Nephron progenitor cell (in vitro differentiated cells): Measurements from ENCODE around the gene FTCD.
"Not testable (repeated sequence)": the region's sequence is repeated elsewhere in the genome, so short reads cannot be mapped to it uniquely, and the experiment has no call there.

Experiments used
- DNase-seq: peaks from one replicate; pipeline ENCODE4 v3.0.0; 2021
- H3K27ac Mint-ChIP-seq: 2 replicates; pipeline ENCODE4 v1.8.0; 2021; ENCODE audit warnings: mild to moderate bottlenecking, moderate library complexity, mixed read lengths
- H3K27me3 Mint-ChIP-seq: 2 replicates; pipeline ENCODE4 v1.8.0; 2021; ENCODE audit warnings: mild to moderate bottlenecking, low read depth, mixed read lengths; ENCODE audit not compliant: poor library complexity
- H3K36me3 Mint-ChIP-seq: 2 replicates; pipeline ENCODE4 v1.8.0; 2021; ENCODE audit warnings: low read depth, mixed read lengths
- H3K4me1 Mint-ChIP-seq: 2 replicates; pipeline ENCODE4 v1.8.0; 2021; ENCODE audit warnings: mixed read lengths
- H3K4me3 Mint-ChIP-seq: 2 replicates; pipeline ENCODE4 v1.8.0; 2021; ENCODE audit warnings: mild to moderate bottlenecking, moderate library complexity, mixed read lengths
- H3K9me3 Mint-ChIP-seq: 2 replicates; pipeline ENCODE4 v1.8.0; 2021; ENCODE audit warnings: mild to moderate bottlenecking, moderate library complexity, mixed read lengths
- CTCF ChIP-seq: fragments of 200-600 bp; sonication (generic); IDR thresholded peaks from 2 replicates; pipeline ENCODE4 v1.5.0; 2021; ENCODE audit warnings: antibody characterized with exemption

The FTCD gene

GRCh38 chr21:46145159-46145839 is 10.1 kb downstream of the FTCD start:
- peaks cover 43% of the 10 kb centered on the region for H3K4me1 Mint-ChIP-seq
- H3K27me3 Mint-ChIP-seq = peaks cover 27% of the 10 kb centered on the region
- no peak for DNase-seq
- peaks cover 12% of the 10 kb centered on the region for H3K9me3 Mint-ChIP-seq
- TF ChIP-seq CTCF = no peak
- no peak overlapping the region for H3K27ac Mint-ChIP-seq
- no peak overlapping the region for H3K4me3 Mint-ChIP-seq
- peaks cover 11% of the 10 kb centered on the region for H3K36me3 Mint-ChIP-seq

GRCh38 chr21:46144464-46145070 is 10.8 kb downstream of the FTCD start:
- Mint-ChIP-seq H3K4me1 (peaks cover 48% of the 10 kb centered on the region), H3K9me3 (peaks cover 13% of the 10 kb centered on the region), H3K4me3 (no peak overlapping the region), H3K27ac (no peak overlapping the region), H3K36me3 (peaks cover 11% of the 10 kb centered on the region), H3K27me3 (peaks cover 32% of the 10 kb centered on the region)
- DNase-seq = no peak
- TF ChIP-seq CTCF = no peak

GRCh38 chr21:46142582-46143473 is 12.6 kb downstream of the FTCD start:
- DNase-seq = no peak
- Mint-ChIP-seq H3K4me1 (peaks cover 39% of the 10 kb centered on the region), H3K36me3 (peaks cover 11% of the 10 kb centered on the region), H3K27ac (no peak overlapping the region), H3K27me3 (peaks cover 29% of the 10 kb centered on the region), H3K4me3 (peak overlapping the region; percentile 52), H3K9me3 (peaks cover 13% of the 10 kb centered on the region)
- no peak for TF ChIP-seq CTCF

- H3K4me3 Mint-ChIP-seq = peak overlapping the region; percentile 52
- DNase-seq = no peak
Observed at GRCh38 chr21:46141767-46142581, 13.4 kb downstream of the FTCD start.

GRCh38 chr21:46140352-46141003 is 14.9 kb downstream of the FTCD start:
- Mint-ChIP-seq H3K9me3 (peaks cover 13% of the 10 kb centered on the region), H3K27me3 (peaks cover 26% of the 10 kb centered on the region), H3K27ac (peak overlapping the region; percentile 71), H3K4me1 (peaks cover 37% of the 10 kb centered on the region), H3K36me3 (peaks cover 11% of the 10 kb centered on the region)
- not testable (repeated sequence) for DNase-seq, H3K4me3 Mint-ChIP-seq

More at GRCh38 chr21:46141767-46142581, 13.4 kb downstream of the FTCD start:
- no peak overlapping the region for H3K27ac Mint-ChIP-seq
- H3K4me1 Mint-ChIP-seq = peaks cover 43% of the 10 kb centered on the region
- peaks cover 13% of the 10 kb centered on the region for H3K9me3 Mint-ChIP-seq
- no peak for TF ChIP-seq CTCF
- peaks cover 11% of the 10 kb centered on the region for H3K36me3 Mint-ChIP-seq
- peaks cover 29% of the 10 kb centered on the region for H3K27me3 Mint-ChIP-seq
